ENCODE measurements around the gene AGBL5.

Gene AGBL5

GRCh38 chr2:27010139-27010538 lies 41.3 kb upstream of the AGBL5 start:
- H3K9me3 ChIP-seq (ENCODE audit: control insufficient read depth in 1 of 2, low read length in 2 of 2) = no peaks in the 10 kb centered on the region

GRCh38 chr2:27013738-27014137 lies 37.7 kb upstream of the AGBL5 start:
- H3K4me1 ChIP-seq (ENCODE audit: control insufficient read depth in 1 of 2, insufficient read depth in 2 of 2, low read length in 2 of 2) = peaks cover 13 to 16% of the 10 kb centered on the region in 2 donors
- no peaks in the 10 kb centered on the region for H3K9me3 ChIP-seq (ENCODE audit: control insufficient read depth in 1 of 2, low read length in 2 of 2)
- H3K36me3 ChIP-seq (ENCODE audit: control insufficient read depth in 1 of 2, insufficient read depth in 2 of 2, low read length in 2 of 2) = no peaks in the 10 kb centered on the region
- H3K4me3 ChIP-seq (ENCODE audit: low read depth in 1 of 2, low read length in 2 of 2) = no peak overlapping the region
- no peak overlapping the region for H3K27ac ChIP-seq (ENCODE audit: low read depth, low read length)
- no peak overlapping the region for H3K9ac ChIP-seq (ENCODE audit: low read depth in 1 of 2, low read length in 2 of 2)
- no peaks in the 10 kb centered on the region for H3K27me3 ChIP-seq (ENCODE audit: control insufficient read depth in 1 of 2, insufficient read depth in 2 of 2, low read length in 2 of 2)

More at GRCh38 chr2:27010139-27010538, 41.3 kb upstream of the AGBL5 start:
- H3K9ac ChIP-seq (ENCODE audit: low read depth in 1 of 2, low read length in 2 of 2) = no peak overlapping the region
- no peaks in the 10 kb centered on the region for H3K27me3 ChIP-seq (ENCODE audit: control insufficient read depth in 1 of 2, insufficient read depth in 2 of 2, low read length in 2 of 2)
- H3K4me3 ChIP-seq (ENCODE audit: low read depth in 1 of 2, low read length in 2 of 2) = no peak overlapping the region
- H3K27ac ChIP-seq (ENCODE audit: low read depth, low read length) = no peak overlapping the region
- no peaks in the 10 kb centered on the region for H3K36me3 ChIP-seq (ENCODE audit: control insufficient read depth in 1 of 2, insufficient read depth in 2 of 2, low read length in 2 of 2)
- peaks cover under 1 to 3% of the 10 kb centered on the region in 2 donors for H3K4me1 ChIP-seq (ENCODE audit: control insufficient read depth in 1 of 2, insufficient read depth in 2 of 2, low read length in 2 of 2)

GRCh38 chr2:27014771-27015433 lies 36.6 kb upstream of the AGBL5 start:
- Histone ChIP-seq H3K4me3 (ENCODE audit: low read depth in 1 of 2, low read length in 2 of 2) (no peak overlapping the region), H3K9me3 (ENCODE audit: control insufficient read depth in 1 of 2, low read length in 2 of 2) (no peaks in the 10 kb centered on the region), H3K27ac (ENCODE audit: low read depth, low read length) (no peak overlapping the region), H3K9ac (ENCODE audit: low read depth in 1 of 2, low read length in 2 of 2) (peak overlapping the region in 1 of 2 donors; percentile 12), H3K4me1 (ENCODE audit: control insufficient read depth in 1 of 2, insufficient read depth in 2 of 2, low read length in 2 of 2) (peaks cover 20 to 21% of the 10 kb centered on the region in 2 donors), H3K27me3 (ENCODE audit: control insufficient read depth in 1 of 2, insufficient read depth in 2 of 2, low read length in 2 of 2) (no peaks in the 10 kb centered on the region), H3K36me3 (ENCODE audit: control insufficient read depth in 1 of 2, insufficient read depth in 2 of 2, low read length in 2 of 2) (no peaks in the 10 kb centered on the region)

DNA sequence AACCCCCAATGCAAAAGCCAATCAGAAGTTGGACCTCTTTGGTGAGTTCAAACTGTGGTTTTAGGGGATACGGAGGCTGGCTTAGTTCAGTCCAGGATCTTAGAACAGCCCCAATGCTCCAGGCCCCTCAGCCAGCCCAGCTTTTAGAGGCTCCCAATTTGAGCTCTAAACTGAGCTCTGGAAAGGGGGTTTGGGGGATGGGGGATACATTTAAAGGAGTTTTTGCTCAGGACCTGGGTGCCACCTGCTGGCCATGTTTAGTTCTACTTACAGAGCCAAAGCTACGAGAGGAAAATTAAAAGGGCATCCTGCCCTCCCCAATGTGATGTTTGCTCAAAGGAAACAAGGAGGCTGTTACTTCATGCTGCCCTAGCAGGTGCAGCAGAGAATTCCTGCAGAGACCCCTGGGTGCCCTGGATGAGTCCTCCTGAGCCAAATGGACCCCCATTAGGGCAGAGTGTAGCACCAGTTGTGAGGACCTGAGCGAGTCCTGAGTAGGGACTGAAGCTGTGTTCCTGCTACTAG lies 34.6 kb upstream of the AGBL5 start:
- peaks cover 40 to 41% of the 10 kb centered on the region in 2 donors for H3K4me1 ChIP-seq (ENCODE audit: control insufficient read depth in 1 of 2, insufficient read depth in 2 of 2, low read length in 2 of 2)
- no peaks in the 10 kb centered on the region for H3K9me3 ChIP-seq (ENCODE audit: control insufficient read depth in 1 of 2, low read length in 2 of 2)
- no peak overlapping the region for H3K4me3 ChIP-seq (ENCODE audit: low read depth in 1 of 2, low read length in 2 of 2)
- H3K27ac ChIP-seq (ENCODE audit: low read depth, low read length) = no peak overlapping the region
- H3K9ac ChIP-seq (ENCODE audit: low read depth in 1 of 2, low read length in 2 of 2) = no peak overlapping the region
- H3K27me3 ChIP-seq (ENCODE audit: control insufficient read depth in 1 of 2, insufficient read depth in 2 of 2, low read length in 2 of 2) = no peaks in the 10 kb centered on the region
- H3K36me3 ChIP-seq (ENCODE audit: control insufficient read depth in 1 of 2, insufficient read depth in 2 of 2, low read length in 2 of 2) = no peaks in the 10 kb centered on the region

DNA sequence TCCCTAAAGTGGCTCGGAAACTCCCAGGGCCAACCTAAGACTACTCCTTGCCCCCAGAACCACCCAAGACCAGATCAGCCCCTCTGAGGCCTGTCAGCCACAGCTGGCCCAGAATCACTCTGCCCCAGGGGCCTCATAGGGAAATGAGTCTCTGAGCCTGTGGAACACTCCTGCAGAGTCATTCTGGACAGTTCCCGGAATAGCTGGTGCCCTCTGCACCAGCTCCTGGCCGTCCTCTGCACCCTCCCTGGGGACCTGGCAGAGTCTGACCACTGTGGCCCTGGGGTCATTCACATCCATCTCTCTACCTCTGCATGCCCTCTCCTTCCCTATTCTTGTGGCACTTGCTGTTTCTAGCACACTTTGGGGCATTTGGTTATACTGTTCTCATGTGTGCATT lies 33.3 kb upstream of the AGBL5 start:
- Histone ChIP-seq H3K27me3 (ENCODE audit: control insufficient read depth in 1 of 2, insufficient read depth in 2 of 2, low read length in 2 of 2) (no peaks in the 10 kb centered on the region), H3K27ac (ENCODE audit: low read depth, low read length) (no peak overlapping the region), H3K9me3 (ENCODE audit: control insufficient read depth in 1 of 2, low read length in 2 of 2) (no peaks in the 10 kb centered on the region), H3K4me1 (ENCODE audit: control insufficient read depth in 1 of 2, insufficient read depth in 2 of 2, low read length in 2 of 2) (peaks cover 41 to 42% of the 10 kb centered on the region in 2 donors), H3K36me3 (ENCODE audit: control insufficient read depth in 1 of 2, insufficient read depth in 2 of 2, low read length in 2 of 2) (no peaks in the 10 kb centered on the region), H3K4me3 (ENCODE audit: low read depth in 1 of 2, low read length in 2 of 2) (no peak overlapping the region), H3K9ac (ENCODE audit: low read depth in 1 of 2, low read length in 2 of 2) (no peak overlapping the region)

- Histone ChIP-seq H3K36me3 (ENCODE audit: control insufficient read depth in 1 of 2, insufficient read depth in 2 of 2, low read length in 2 of 2) (peaks cover 0 to 6% of the 10 kb centered on the region in 2 donors), H3K4me1 (ENCODE audit: control insufficient read depth in 1 of 2, insufficient read depth in 2 of 2, low read length in 2 of 2) (peaks cover 41 to 42% of the 10 kb centered on the region in 2 donors), H3K9me3 (ENCODE audit: control insufficient read depth in 1 of 2, low read length in 2 of 2) (no peaks in the 10 kb centered on the region), H3K27ac (ENCODE audit: low read depth, low read length) (no peak overlapping the region), H3K4me3 (ENCODE audit: low read depth in 1 of 2, low read length in 2 of 2) (no peak overlapping the region), H3K27me3 (ENCODE audit: control insufficient read depth in 1 of 2, insufficient read depth in 2 of 2, low read length in 2 of 2) (no peaks in the 10 kb centered on the region), H3K9ac (ENCODE audit: low read depth in 1 of 2, low read length in 2 of 2) (no peak overlapping the region)
These were observed 32.0 kb upstream of the AGBL5 start for GRCh38 chr2:27019459-27019858.

DNA sequence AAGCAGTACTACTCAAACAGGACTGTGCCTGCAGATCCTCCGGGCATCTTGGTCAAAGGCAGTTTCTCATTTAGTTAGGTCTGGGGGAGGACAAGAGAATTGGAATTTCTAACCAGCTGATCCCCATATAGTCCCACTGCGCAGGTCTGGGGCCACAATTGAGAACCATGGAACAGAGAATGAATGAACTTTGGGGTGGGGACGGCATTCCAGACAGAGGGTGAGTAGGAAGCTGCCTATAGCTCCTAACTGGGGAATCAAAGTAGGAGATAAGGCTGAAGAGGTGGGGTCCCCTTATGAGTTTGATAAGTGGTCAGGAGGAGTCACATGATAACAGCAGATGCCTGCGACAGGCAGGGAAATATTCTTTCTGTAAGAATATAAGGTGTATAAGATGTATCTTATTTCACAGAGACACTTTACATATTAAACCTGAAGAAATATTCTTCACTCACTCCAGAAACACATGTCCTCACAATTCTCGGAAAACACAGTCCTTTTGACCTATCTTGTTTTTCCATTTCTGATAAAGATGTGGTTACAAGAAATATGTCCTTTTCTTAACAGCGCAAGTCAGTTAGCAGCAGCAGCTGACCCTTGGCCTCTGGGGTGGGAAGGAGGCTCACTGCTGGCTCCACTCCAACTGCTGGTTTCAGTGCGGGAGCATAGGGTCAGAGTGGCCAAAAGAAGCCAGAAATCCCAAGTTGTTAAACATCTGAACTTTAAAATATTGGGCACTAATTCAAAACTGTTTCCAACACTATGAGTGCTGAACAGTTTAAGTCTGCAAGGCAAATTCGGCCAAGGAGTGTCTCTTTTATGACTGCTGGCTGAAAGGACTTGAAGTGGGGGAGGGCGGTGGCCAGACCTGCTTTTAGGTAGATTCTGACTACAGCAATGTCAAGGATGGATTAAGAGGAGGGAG lies 31.3 kb upstream of the AGBL5 start:
- H3K27me3 ChIP-seq (ENCODE audit: control insufficient read depth in 1 of 2, insufficient read depth in 2 of 2, low read length in 2 of 2) = no peaks in the 10 kb centered on the region
- H3K4me1 ChIP-seq (ENCODE audit: control insufficient read depth in 1 of 2, insufficient read depth in 2 of 2, low read length in 2 of 2) = peaks cover 39% of the 10 kb centered on the region in 2 donors
- H3K9ac ChIP-seq (ENCODE audit: low read depth in 1 of 2, low read length in 2 of 2) = no peak overlapping the region
- H3K36me3 ChIP-seq (ENCODE audit: control insufficient read depth in 1 of 2, insufficient read depth in 2 of 2, low read length in 2 of 2) = peaks cover 0 to 12% of the 10 kb centered on the region in 2 donors
- no peak overlapping the region for H3K4me3 ChIP-seq (ENCODE audit: low read depth in 1 of 2, low read length in 2 of 2)
- H3K9me3 ChIP-seq (ENCODE audit: control insufficient read depth in 1 of 2, low read length in 2 of 2) = no peaks in the 10 kb centered on the region
- no peak overlapping the region for H3K27ac ChIP-seq (ENCODE audit: low read depth, low read length)

GRCh38 chr2:27021253-27022049 lies 30.0 kb upstream of the AGBL5 start:
- Histone ChIP-seq H3K27me3 (ENCODE audit: control insufficient read depth in 1 of 2, insufficient read depth in 2 of 2, low read length in 2 of 2) (no peaks in the 10 kb centered on the region), H3K36me3 (ENCODE audit: control insufficient read depth in 1 of 2, insufficient read depth in 2 of 2, low read length in 2 of 2) (peaks cover 0 to 21% of the 10 kb centered on the region in 2 donors), H3K4me1 (ENCODE audit: control insufficient read depth in 1 of 2, insufficient read depth in 2 of 2, low read length in 2 of 2) (peaks cover 29% of the 10 kb centered on the region in 2 donors), H3K4me3 (ENCODE audit: low read depth in 1 of 2, low read length in 2 of 2) (no peak overlapping the region), H3K9me3 (ENCODE audit: control insufficient read depth in 1 of 2, low read length in 2 of 2) (no peaks in the 10 kb centered on the region), H3K27ac (ENCODE audit: low read depth, low read length) (no peak overlapping the region), H3K9ac (ENCODE audit: low read depth in 1 of 2, low read length in 2 of 2) (no peak overlapping the region)

GRCh38 chr2:27023740-27024139 lies 27.7 kb upstream of the AGBL5 start:
- Histone ChIP-seq H3K4me3 (ENCODE audit: low read depth in 1 of 2, low read length in 2 of 2) (no peak overlapping the region), H3K27ac (ENCODE audit: low read depth, low read length) (no peak overlapping the region), H3K9ac (ENCODE audit: low read depth in 1 of 2, low read length in 2 of 2) (no peak overlapping the region), H3K36me3 (ENCODE audit: control insufficient read depth in 1 of 2, insufficient read depth in 2 of 2, low read length in 2 of 2) (peaks cover 0 to 24% of the 10 kb centered on the region in 2 donors), H3K27me3 (ENCODE audit: control insufficient read depth in 1 of 2, insufficient read depth in 2 of 2, low read length in 2 of 2) (no peaks in the 10 kb centered on the region), H3K9me3 (ENCODE audit: control insufficient read depth in 1 of 2, low read length in 2 of 2) (no peaks in the 10 kb centered on the region), H3K4me1 (ENCODE audit: control insufficient read depth in 1 of 2, insufficient read depth in 2 of 2, low read length in 2 of 2) (peaks cover 25 to 29% of the 10 kb centered on the region in 2 donors)
